H9 (cell line): ENCODE data around the gene PDE6G. TPM values are rescaled to one million over a fixed set of nuclear protein-coding genes. Genes with fewer than 3 reads are reported as not detected.

Experiments
- DNase-seq: peaks from one replicate; pipeline ENCODE4 v3.0.0-alpha.2; 2017
- H2AFZ ChIP-seq: one replicate; pipeline ENCODE4 v1.6.1; 2013; ENCODE audit warnings: mild to moderate bottlenecking, low read length, control low read depth, moderate library complexity
- H2AK5ac ChIP-seq: 2 replicates; pipeline ENCODE4 v1.6.1; 2013; ENCODE audit warnings: low read length, control low read depth, mixed read lengths; ENCODE audit not compliant: insufficient read length
- H2BK120ac ChIP-seq: one replicate; pipeline ENCODE4 v1.6.1; 2013; ENCODE audit warnings: low read depth, mild to moderate bottlenecking, low read length, control low read depth, inconsistent platforms; ENCODE audit not compliant: poor library complexity, severe bottlenecking
- H2BK12ac ChIP-seq: 2 replicates; pipeline ENCODE4 v1.6.1; 2013; ENCODE audit warnings: low read length, control low read depth, mixed read lengths, low read depth; ENCODE audit not compliant: insufficient read length
- H2BK15ac ChIP-seq: 2 replicates; pipeline ENCODE4 v1.6.1; 2013; ENCODE audit warnings: low read depth, low read length, control low read depth
- H2BK20ac ChIP-seq: one replicate; pipeline ENCODE4 v1.6.1; 2013; ENCODE audit warnings: low read depth, mild to moderate bottlenecking, low read length, control low read depth, inconsistent platforms; ENCODE audit not compliant: poor library complexity, severe bottlenecking
- H2BK5ac ChIP-seq: 2 replicates; pipeline ENCODE4 v1.6.1; 2013; ENCODE audit warnings: low read length, control low read depth, mixed read lengths; ENCODE audit not compliant: insufficient read length
- H3K14ac ChIP-seq: 2 replicates; pipeline ENCODE4 v1.6.1; 2013; ENCODE audit warnings: low read length, control low read depth; ENCODE audit not compliant: insufficient read depth
- H3K18ac ChIP-seq: 2 replicates; pipeline ENCODE4 v1.6.1; 2013; ENCODE audit warnings: low read depth, mild to moderate bottlenecking, mixed read lengths, low read length, control low read depth; ENCODE audit not compliant: insufficient read length
- H3K23ac ChIP-seq: 2 replicates; pipeline ENCODE4 v1.6.1; 2013; ENCODE audit warnings: low read length, control low read depth, mixed read lengths, low read depth; ENCODE audit not compliant: insufficient read length
- H3K23me2 ChIP-seq: 2 replicates; pipeline ENCODE4 v1.6.1; 2013; ENCODE audit warnings: low read depth, mild to moderate bottlenecking, mixed read lengths, low read length, control low read depth; ENCODE audit not compliant: insufficient read length, poor library complexity, severe bottlenecking
- H3K27ac ChIP-seq: 2 replicates; pipeline ENCODE4 v1.5.1; 2013; ENCODE audit warnings: low read length, control low read depth, mixed read lengths, low read depth; ENCODE audit not compliant: insufficient read length
- H3K27me3 ChIP-seq: 2 replicates; pipeline ENCODE4 v1.6.1; 2013; ENCODE audit warnings: low read length, control low read depth, inconsistent platforms; ENCODE audit not compliant: insufficient read depth
- H3K4ac ChIP-seq: 2 replicates; pipeline ENCODE4 v1.6.1; 2013; ENCODE audit warnings: low read depth, mild to moderate bottlenecking, control low read depth, inconsistent platforms, low read length, moderate library complexity
- H3K4me1 ChIP-seq: 2 replicates; pipeline ENCODE4 v1.6.1; 2013; ENCODE audit warnings: low read length, control low read depth, inconsistent platforms; ENCODE audit not compliant: insufficient read depth
- H3K4me2 ChIP-seq: 2 replicates; pipeline ENCODE4 v1.6.1; 2013; ENCODE audit warnings: low read length, control low read depth, mixed read lengths; ENCODE audit not compliant: insufficient read length, insufficient read depth
- H3K56ac ChIP-seq: 2 replicates; pipeline ENCODE4 v1.6.1; 2013; ENCODE audit warnings: low read depth, mild to moderate bottlenecking, mixed read lengths, low read length, control low read depth; ENCODE audit not compliant: insufficient read length
- H3K79me1 ChIP-seq: 2 replicates; pipeline ENCODE4 v1.6.1; 2013; ENCODE audit warnings: low read depth, mild to moderate bottlenecking, moderate library complexity, low read length, control low read depth, inconsistent platforms; ENCODE audit not compliant: insufficient read depth, poor library complexity, severe bottlenecking
- H3K79me2 ChIP-seq: 2 replicates; pipeline ENCODE4 v1.6.1; 2013; ENCODE audit warnings: low read length, control low read depth, inconsistent platforms; ENCODE audit not compliant: insufficient read depth
- H3K9ac ChIP-seq: 2 replicates; pipeline ENCODE4 v1.6.1; 2013; ENCODE audit warnings: low read length, control low read depth, mixed read lengths; ENCODE audit not compliant: insufficient read length; ENCODE audit errors: extremely low read depth
- H3K9me3 ChIP-seq: one replicate; pipeline ENCODE4 v1.6.1; 2013; ENCODE audit warnings: low read depth, low read length, inconsistent platforms; ENCODE audit not compliant: control insufficient read depth
- H3T11ph ChIP-seq: one replicate; pipeline ENCODE4 v1.6.1; 2013; ENCODE audit warnings: mild to moderate bottlenecking, low read length, control low read depth, inconsistent platforms
- H4K20me1 ChIP-seq: one replicate; pipeline ENCODE4 v1.6.1; 2013; ENCODE audit not compliant: control insufficient read depth, insufficient read length, insufficient read depth
- H4K5ac ChIP-seq: 2 replicates; pipeline ENCODE4 v1.6.1; 2013; ENCODE audit warnings: low read depth, mild to moderate bottlenecking, mixed read lengths, low read length, control low read depth; ENCODE audit not compliant: insufficient read length
- H4K8ac ChIP-seq: replicated peaks from 2 replicates; pipeline ENCODE4 v1.6.1; 2013; ENCODE audit warnings: low read length, control low read depth, mixed read lengths, low read depth; ENCODE audit not compliant: insufficient read length
- H4K91ac ChIP-seq: 2 replicates; pipeline ENCODE4 v1.6.1; 2013; ENCODE audit warnings: low read depth, mild to moderate bottlenecking, moderate library complexity, mixed read lengths, low read length, control low read depth; ENCODE audit not compliant: insufficient read length
- H3K27ac Mint-ChIP-seq, 3 experiments: 2 replicates in 2 of 3; 3 replicates in 1 of 3; pipeline ENCODE4 v1.8.0; 2020 to 2021; ENCODE audit warnings: mixed read lengths in 3 of 3, mild to moderate bottlenecking in 1 of 3, moderate library complexity in 1 of 3
- H3K27me3 Mint-ChIP-seq: 2 replicates; pipeline ENCODE4 v1.8.0; 2021; ENCODE audit warnings: low read depth, mild to moderate bottlenecking, moderate library complexity, mixed read lengths
- H3K36me3 Mint-ChIP-seq, 3 experiments: 2 replicates in 2 of 3; 3 replicates in 1 of 3; pipeline ENCODE4 v1.8.0; 2020 to 2021; ENCODE audit warnings: low read depth in 3 of 3, mixed read lengths in 3 of 3; ENCODE audit not compliant: insufficient read depth in 1 of 3
- H3K4me1 Mint-ChIP-seq, 2 experiments: 2 replicates each; pipeline ENCODE4 v1.8.0; 2020; ENCODE audit warnings: mixed read lengths in 2 of 2
- H3K4me3 Mint-ChIP-seq, 2 experiments: 2 replicates in 1 of 2; 3 replicates in 1 of 2; pipeline ENCODE4 v1.8.0; 2020 to 2021; ENCODE audit warnings: mild to moderate bottlenecking in 2 of 2, mixed read lengths in 2 of 2, moderate library complexity in 1 of 2
- H3K9me3 Mint-ChIP-seq, 2 experiments: 2 replicates in 1 of 2; 3 replicates in 1 of 2; pipeline ENCODE4 v1.8.0; 2020; ENCODE audit warnings: mild to moderate bottlenecking in 2 of 2, mixed read lengths in 2 of 2, moderate library complexity in 1 of 2
- WGBS: extraction: QIAGEN DNeasy Blood & Tissue Kit; methylation state at CpG from one replicate; pipeline ENCODE4 v1.1.7; 2013; ENCODE audit warnings: missing lambda C conversion rate, low lambda C conversion rate, mixed read lengths; ENCODE audit not compliant: insufficient read length; ENCODE audit errors: extremely low coverage; 5-methylcytosine and 5-hydroxymethylcytosine counted together
- total RNA-seq: library from RNA; stranded (reverse); gene quantifications from 2 replicates; pipeline ENCODE4 v1.2.1, GENCODE V29; 2021
- TF ChIP-seq, protein P1 (sequence below): fragments of 200-600 bp; sonication (generic); conservative IDR thresholded peaks from 3 replicates; pipeline ENCODE4 v1.8.0; 2021; ENCODE audit warnings: antibody characterized with exemption, mild to moderate bottlenecking

Gene PDE6G
- total RNA-seq, 1 experiment from 2014 or later, result 5.7 TPM

DNA sequence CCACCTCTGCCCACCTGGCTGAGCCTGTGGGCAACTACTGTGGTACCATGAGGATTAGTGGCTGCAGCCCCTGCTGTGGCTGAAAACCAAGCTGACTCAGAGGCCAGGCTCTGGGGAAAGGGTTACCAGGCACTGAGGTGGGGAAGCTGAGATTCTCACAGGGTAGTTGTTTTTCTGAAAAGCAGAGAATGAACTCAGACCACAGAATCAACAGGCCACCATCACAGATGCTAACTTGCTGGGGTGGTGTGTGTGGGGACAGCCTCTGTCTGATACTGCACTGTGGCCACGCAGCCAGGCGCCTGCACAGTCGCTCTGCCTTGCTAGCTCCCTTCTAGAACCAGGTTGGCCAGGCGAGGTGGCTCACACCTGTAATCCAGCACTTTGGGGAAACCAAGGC lies 48.3 kb downstream of the PDE6G start:
- WGBS, result no CpG with 5 or more reads among the region's 4 CpGs
- H3K4me1 Mint-ChIP-seq, result no peaks in the 10 kb centered on the region

More for the DNA sequence above, 48.3 kb downstream of the PDE6G start:
- Histone ChIP-seq H3K27me3 (no peaks in the 10 kb centered on the region), H3K9ac (no peak overlapping the region), H2BK12ac (no peak overlapping the region), H3T11ph (no peak overlapping the region), H3K56ac (no peak overlapping the region), H4K8ac (no peak overlapping the region), H2BK15ac (no peak overlapping the region), H4K20me1 (no peaks in the 10 kb centered on the region), H4K91ac (no peak overlapping the region), H3K23ac (no peak overlapping the region), H3K23me2 (no peaks in the 10 kb centered on the region), H3K4me1 (no peaks in the 10 kb centered on the region), H2AK5ac (no peak overlapping the region), H3K4me2 (no peak overlapping the region), H3K9me3 (no peaks in the 10 kb centered on the region), H2BK20ac (no peak overlapping the region), H3K79me2 (no peaks in the 10 kb centered on the region), H2BK120ac (no peak overlapping the region), H2BK5ac (no peak overlapping the region), H4K5ac (no peak overlapping the region), H3K18ac (no peak overlapping the region), H3K27ac (no peak overlapping the region), H3K4ac (no peak overlapping the region), H3K79me1 (peaks cover 3% of the 10 kb centered on the region), H2AFZ (no peak overlapping the region), H3K14ac (no peak overlapping the region)
- TF ChIP-seq, protein P1, sequence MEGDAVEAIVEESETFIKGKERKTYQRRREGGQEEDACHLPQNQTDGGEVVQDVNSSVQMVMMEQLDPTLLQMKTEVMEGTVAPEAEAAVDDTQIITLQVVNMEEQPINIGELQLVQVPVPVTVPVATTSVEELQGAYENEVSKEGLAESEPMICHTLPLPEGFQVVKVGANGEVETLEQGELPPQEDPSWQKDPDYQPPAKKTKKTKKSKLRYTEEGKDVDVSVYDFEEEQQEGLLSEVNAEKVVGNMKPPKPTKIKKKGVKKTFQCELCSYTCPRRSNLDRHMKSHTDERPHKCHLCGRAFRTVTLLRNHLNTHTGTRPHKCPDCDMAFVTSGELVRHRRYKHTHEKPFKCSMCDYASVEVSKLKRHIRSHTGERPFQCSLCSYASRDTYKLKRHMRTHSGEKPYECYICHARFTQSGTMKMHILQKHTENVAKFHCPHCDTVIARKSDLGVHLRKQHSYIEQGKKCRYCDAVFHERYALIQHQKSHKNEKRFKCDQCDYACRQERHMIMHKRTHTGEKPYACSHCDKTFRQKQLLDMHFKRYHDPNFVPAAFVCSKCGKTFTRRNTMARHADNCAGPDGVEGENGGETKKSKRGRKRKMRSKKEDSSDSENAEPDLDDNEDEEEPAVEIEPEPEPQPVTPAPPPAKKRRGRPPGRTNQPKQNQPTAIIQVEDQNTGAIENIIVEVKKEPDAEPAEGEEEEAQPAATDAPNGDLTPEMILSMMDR, result no peak
- H3K36me3 Mint-ChIP-seq, result peaks cover 28 to 78% (median 69%) of the 10 kb centered on the region in 3 experiments; a peak in 6 of 7 replicates
- H3K27ac Mint-ChIP-seq, result no peak overlapping the region
- no peaks in the 10 kb centered on the region for H3K9me3 Mint-ChIP-seq
- H3K4me3 Mint-ChIP-seq, result no peak overlapping the region
- no peak for DNase-seq
- H3K27me3 Mint-ChIP-seq, result no peaks in the 10 kb centered on the region
